Endothelial cell of hepatic sinusoid (primary cell): Measurements from ENCODE around the gene HIVEP3.

Experiments
- in situ Hi-C: cut with HindIII; loops from 2 replicates; pipeline ENCODE4 v1.10.0; 2017; ENCODE audit warnings: low sequenced_read_pairs

The HIVEP3 gene

DNA sequence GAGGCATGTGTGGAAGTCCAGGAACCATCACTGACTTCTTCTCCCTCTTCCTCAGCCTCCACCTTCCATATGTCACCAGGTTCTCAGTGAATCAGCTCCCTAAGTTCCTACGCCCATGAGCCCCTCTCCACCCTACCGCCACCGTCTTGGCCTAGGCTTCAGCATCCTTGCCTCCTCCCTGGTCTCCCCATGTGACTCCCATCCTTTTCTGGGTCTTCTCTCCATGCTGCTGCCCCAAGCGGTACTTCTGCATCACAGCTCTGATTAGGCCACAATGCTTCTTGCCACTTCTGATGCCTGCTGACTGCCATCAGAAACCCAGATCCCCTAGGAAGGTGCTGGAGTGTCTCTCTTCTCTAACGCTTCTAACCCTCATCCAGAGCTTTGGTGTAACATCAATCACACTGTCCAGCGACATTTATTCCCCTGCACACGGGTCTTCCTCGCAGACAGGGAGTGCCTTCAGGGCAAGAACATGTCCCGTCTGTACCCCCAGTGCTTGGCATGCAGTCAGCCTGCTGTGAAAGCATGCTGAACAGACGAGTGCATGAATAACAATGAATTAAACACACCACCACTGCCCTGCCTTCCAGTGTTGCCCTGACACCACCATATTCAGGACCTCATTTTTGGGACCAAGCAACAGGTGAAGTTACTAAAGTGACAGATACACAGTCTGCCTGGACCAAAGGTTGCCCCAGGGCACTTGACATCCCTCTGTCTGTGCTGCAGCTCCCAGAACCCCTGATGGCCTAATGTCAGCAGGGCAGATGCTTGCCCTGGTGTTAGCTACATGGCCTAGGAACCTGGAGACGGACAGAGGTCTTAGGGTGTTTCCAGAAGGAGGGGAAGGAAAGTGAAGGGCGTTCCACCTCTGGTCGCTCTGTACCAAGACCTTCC lies 275.6 kb downstream of the HIVEP3 start:
- in situ Hi-C loops: no loop called here

GRCh38 chr1:41641941-41642527 lies 276.7 kb downstream of the HIVEP3 start:
- in situ Hi-C loops: no loop called here

DNA sequence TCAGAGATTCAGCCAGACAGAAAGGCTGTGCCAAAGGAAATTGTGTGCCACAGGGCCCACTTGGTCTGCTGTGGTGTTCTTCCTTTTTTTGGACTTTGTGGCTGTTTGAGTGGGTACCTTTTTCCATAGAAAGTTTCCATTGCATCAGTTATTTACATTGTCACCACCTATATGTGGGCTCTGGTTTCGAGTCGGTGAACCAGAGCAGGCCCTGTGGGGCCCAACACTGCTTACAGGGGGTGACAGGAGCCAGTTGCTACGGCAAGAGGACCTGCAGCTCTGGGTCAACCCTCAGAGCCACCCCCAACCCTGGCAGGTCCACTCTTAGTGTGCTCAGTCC lies 277.3 kb downstream of the HIVEP3 start:
- in situ Hi-C loops: no loop called here

DNA sequence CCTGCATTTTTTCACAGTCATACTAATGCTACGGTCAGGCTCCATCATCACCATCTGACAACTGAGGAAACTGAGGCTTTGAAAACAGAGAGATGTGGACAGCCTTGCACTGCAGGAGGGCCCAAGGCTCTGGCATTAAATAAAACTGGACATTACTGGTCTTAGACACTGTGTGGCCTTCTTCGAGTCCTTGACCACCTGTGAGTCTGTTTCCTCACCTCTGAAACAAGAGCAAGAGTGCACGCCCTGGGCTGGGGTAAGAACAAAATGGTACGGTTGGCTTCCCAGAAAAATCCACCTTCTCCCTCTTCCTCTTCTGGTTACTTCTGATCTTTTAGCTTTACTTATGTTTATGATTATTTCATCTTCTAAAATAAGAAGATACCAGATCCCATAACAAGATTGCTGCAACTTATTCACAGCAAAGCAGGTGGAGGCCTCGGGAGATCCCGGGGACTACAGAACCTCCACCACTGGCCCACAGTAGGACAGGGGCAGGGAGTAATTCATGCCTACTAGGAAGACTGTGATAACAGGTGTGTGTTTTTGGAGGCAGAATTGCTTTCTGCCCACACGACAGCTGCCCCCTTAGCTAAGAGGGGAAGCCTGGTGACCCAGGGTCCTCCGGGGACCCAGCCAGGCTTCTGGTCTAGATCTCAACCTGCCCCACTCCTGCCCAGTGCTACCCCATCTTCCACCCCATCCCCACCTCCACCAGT lies 277.8 kb downstream of the HIVEP3 start:
- in situ Hi-C loops: no loop called here

- in situ Hi-C loops: no loop called here
These were observed 278.5 kb downstream of the HIVEP3 start for GRCh38 chr1:41640141-41640751.

DNA sequence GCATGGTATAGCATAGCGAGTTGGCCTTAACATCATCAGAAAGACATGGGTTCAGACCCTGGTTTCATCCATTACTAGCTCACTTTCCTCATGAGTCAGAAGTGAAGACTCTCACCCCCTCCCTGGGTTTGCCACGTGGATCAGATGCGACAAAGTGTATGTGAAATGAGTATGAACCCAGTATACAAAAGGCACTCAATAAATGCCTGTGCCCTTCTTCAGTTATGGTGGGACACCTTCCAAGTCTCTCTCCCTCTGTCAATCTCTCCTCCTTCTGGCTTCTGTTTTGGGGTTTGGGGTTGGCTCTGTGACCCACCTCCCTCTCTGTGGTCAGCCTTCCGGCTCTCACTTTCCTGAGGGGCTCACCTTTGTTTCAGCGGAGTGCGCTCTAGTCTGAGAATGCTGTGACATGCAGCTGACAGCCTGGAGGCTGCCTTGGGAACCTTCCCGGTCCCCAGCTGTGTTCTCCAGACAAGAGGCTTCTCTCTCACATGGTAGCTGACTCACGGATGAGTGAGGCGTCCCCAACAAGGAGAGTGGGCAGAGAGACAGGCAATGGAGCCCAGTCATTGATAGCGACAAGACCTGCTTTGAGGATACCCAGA lies 279.3 kb downstream of the HIVEP3 start:
- in situ Hi-C loops: loop anchor here (5.0 kb wide), 1 partner anchor 103 kb away; no protein-coding TSS in a partner anchor

DNA sequence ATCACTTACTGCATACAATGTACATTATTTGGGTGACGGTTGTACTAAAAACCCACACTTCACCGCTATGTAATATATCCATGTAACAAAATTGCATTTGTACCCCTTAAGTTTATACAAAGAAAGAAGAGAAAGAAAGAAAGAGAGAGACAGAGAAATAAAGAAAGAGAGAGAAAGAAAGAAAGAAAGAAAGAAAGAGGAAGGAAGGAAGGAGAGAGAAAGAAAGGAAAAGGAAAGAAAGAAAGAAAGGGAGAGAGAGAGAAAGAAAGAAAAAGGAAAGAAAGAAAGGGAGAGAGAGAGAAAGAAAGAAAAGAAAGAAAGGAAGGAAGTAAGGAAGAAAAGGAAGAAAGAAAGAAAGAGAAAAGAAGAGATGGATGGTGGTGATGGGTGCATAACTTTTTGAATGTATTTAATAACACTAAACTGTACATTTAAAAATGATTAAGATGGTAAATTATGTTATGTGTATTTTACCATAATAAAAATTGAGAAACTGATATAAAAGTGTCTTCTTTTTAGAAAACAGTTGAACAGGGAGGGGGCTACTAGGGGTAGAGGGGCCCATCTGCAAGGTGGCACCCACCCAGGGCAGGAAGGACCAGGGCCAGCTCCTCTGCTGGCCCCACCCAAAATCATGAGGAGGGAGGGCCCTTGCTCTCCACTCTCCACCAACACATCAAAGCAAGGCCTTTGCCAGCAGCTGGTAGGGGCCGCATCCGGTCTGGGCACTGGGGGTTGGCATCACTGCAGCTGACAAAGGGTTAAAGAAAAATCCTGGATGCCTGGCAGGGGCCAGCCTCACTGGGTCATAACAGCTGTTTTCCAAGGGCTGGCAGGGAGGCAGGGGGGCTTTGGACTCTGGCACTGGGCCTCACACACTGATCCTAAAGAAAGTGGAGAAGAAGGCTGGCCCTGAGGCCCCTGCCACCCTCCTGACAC lies 280.4 kb downstream of the HIVEP3 start:
- in situ Hi-C loops: loop anchor here (5.0 kb wide), 1 partner anchor 104 kb away; no protein-coding TSS in a partner anchor

GRCh38 chr1:41637367-41637766 lies 281.4 kb downstream of the HIVEP3 start:
- in situ Hi-C loops: loop anchor here (5.0 kb wide), 1 partner anchor 105 kb away; no protein-coding TSS in a partner anchor

DNA sequence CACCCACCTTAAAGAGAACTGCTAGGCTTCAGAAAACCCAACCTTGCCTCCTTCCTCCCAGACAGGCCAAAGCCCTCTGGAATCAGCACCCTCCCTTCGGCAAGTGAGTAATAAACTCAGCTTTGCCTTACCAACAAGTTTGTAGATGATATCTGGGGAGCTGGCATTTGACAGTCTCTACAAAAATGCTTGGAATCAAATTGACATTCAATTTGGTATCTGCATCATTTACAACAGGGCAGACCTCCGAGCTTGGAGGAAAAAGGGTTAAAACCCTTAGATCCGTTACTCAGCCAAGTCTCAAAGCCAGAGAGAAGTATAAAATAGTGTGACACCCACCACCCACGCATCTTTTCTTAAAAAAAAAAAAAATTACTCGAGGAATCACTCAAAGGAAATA lies 285.0 kb downstream of the HIVEP3 start:
- in situ Hi-C loops: no loop called here

GRCh38 chr1:41632781-41633575 lies 285.7 kb downstream of the HIVEP3 start:
- in situ Hi-C loops: no loop called here

DNA sequence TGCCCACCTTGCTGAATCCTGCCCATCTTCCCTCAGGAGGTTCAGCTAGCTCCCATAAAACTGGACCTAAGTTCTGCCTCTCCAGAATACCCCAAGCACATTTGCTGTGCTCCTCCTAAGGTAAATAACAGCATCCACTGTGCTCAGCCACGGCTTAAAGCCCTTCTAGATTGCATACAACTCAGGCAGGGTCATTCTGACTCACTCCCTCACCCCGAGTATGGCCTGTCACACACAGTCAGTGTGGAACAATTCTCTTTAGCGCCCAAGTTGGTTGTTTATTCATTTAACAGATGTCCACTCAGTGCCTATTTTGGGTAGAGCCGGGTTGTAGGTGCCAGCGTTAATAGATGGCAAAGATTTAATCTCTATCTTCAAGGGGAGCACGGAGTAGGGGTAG lies 286.8 kb downstream of the HIVEP3 start:
- in situ Hi-C loops: no loop called here

- in situ Hi-C loops: no loop called here
These were observed 287.6 kb downstream of the HIVEP3 start for GRCh38 chr1:41631154-41631553.

GRCh38 chr1:41629571-41629970 lies 289.2 kb downstream of the HIVEP3 start:
- in situ Hi-C loops: no loop called here

DNA sequence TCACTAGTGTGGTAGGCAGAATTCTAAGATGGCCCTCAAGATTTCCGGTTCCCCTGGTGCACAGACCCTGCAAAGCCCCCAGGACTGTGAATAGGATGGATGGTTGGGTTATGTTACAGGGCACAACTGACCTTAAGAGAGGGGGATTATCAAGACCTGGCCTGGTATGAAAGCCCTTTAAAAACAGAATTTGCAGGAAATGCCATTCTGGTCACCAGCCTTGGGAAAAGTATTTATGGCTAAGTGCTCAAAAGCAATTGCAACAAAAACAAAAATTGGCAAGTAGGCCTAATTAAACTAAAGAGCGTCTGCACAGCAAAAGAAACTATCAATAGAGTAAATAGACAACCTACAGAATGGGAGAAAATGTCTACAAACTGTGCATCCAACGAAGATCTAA lies 289.6 kb downstream of the HIVEP3 start:
- in situ Hi-C loops: no loop called here

GRCh38 chr1:41627491-41628280 lies 291.0 kb downstream of the HIVEP3 start:
- in situ Hi-C loops: no loop called here

DNA sequence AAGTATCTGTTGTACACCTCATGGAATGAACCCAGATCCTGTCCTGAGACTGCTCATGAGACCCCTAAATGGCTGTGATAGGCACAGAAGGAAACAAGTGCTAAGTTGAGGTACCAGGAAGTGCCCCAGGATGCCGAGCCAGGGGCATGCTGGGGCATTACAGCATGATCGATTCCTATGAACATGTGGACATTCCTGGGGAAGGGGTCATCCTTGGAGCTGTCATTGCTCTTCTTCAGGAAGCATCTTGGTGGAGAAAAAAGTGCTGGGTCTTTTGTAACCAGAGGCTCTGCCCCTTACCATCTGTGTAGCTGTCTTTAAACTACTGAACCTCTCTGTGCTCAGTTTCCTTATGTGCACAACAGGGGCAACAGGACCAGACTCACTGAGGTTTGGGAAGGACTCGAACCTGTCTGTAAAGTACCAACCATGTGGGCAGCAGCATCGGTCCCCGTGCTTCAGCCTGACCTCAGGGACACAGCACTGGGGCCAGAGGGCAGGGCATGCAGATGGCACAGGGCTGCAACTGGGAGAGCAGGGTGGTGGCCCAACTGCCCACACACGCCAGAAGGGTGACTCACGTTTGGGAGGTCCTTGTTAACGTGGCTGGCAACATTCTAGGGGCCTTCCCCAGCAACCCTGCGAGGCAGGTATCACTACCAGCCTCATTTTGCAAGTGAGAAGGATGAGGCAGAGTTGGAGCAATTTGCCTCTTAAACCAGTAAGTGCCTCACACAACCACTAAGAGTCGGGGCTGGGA lies 291.9 kb downstream of the HIVEP3 start:
- in situ Hi-C loops: no loop called here

DNA sequence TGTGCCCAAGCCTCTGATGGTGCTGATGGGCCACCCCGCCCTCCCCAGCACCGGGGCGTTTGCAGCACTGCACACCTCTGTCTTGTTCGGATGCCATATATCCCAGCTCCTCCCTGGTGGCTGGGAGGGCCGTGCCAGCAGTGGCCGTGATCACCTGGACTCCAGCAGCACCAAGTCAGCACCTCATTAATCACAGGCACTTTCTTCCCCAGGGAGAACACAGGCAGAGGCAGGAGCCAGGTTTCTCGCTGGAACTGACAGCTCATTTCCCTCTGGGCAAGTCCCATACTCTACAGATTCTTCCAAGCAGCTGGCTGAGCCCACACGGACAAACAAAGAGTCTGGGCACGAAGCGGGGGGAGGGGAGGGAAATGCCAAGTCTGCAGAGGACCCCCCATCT lies 292.6 kb downstream of the HIVEP3 start:
- in situ Hi-C loops: no loop called here
